ENCODE results near the gene RER1. TPM values are rescaled to one million over a fixed set of nuclear protein-coding genes. Genes with fewer than 3 reads are reported as not detected.
A peak's percentile ranks its signal among the peaks of the same experiment; 100 is the strongest.

The RER1 gene
- total RNA-seq, 1 donor from 2014 or later: 197 TPM

GRCh38 chr1:2400576-2400909 is 8.9 kb downstream of the RER1 start:
- Mint-ChIP-seq H3K4me1 (ENCODE audit: low read depth, unreplicated experiment) (peaks cover 5% of the 10 kb centered on the region), H3K9me3 (ENCODE audit: unreplicated experiment) (no peaks in the 10 kb centered on the region), H3K27ac (ENCODE audit: unreplicated experiment) (no peak overlapping the region), H3K36me3 (ENCODE audit: low read depth, unreplicated experiment) (peaks cover 18% of the 10 kb centered on the region), H3K4me3 (ENCODE audit: unreplicated experiment) (no peak overlapping the region), H3K27me3 (ENCODE audit: low read depth, unreplicated experiment) (no peaks in the 10 kb centered on the region)
- no peak overlapping the region for H3K4me3 ChIP-seq (ENCODE audit: insufficient read depth, low read depth, low read length)
- no peak for FAIRE-seq
- DNase-seq (ENCODE audit: low read depth): no peak
- no peak for TF ChIP-seq CTCF (IDR thresholded peaks at IDR 0.05; ENCODE audit: insufficient read depth, low read depth, low read length)
- TF ChIP-seq EZH2 (IDR thresholded peaks at IDR 0.05; ENCODE audit: insufficient read depth, low read length): no peak
- no peak overlapping the region for H3K4me2 ChIP-seq (ENCODE audit: low read length)
- peaks cover 70% of the 10 kb centered on the region for H3K36me3 ChIP-seq (ENCODE audit: insufficient read depth, low read length)
- no peaks in the 10 kb centered on the region for H3K27me3 ChIP-seq (ENCODE audit: insufficient read depth, low read length)
- H3K9me3 ChIP-seq (ENCODE audit: insufficient read depth, low read depth, low read length): no peaks in the 10 kb centered on the region
- H3K4me1 ChIP-seq (ENCODE audit: insufficient read depth, low read length): peaks cover 10% of the 10 kb centered on the region
- H3K79me2 ChIP-seq (ENCODE audit: insufficient read depth, low read length): peaks cover 73% of the 10 kb centered on the region
- H3K9ac ChIP-seq (ENCODE audit: low read length): no peak overlapping the region
- H3K27ac ChIP-seq (ENCODE audit: low read depth, low read length): no peak overlapping the region
- H4K20me1 ChIP-seq (ENCODE audit: insufficient read depth, low read length): peaks cover 72% of the 10 kb centered on the region
- H2AFZ ChIP-seq (ENCODE audit: low read depth, low read length): no peak overlapping the region

GRCh38 chr1:2400950-2401649 is 9.5 kb downstream of the RER1 start:
- no peak overlapping the region for H3K27ac ChIP-seq (ENCODE audit: low read depth, low read length)
- no peak for FAIRE-seq
- no peak overlapping the region for H3K4me3 ChIP-seq (ENCODE audit: insufficient read depth, low read depth, low read length)
- Mint-ChIP-seq H3K9me3 (ENCODE audit: unreplicated experiment) (no peaks in the 10 kb centered on the region), H3K4me1 (ENCODE audit: low read depth, unreplicated experiment) (peaks cover 8% of the 10 kb centered on the region), H3K27ac (ENCODE audit: unreplicated experiment) (no peak overlapping the region), H3K36me3 (ENCODE audit: low read depth, unreplicated experiment) (peaks cover 18% of the 10 kb centered on the region), H3K27me3 (ENCODE audit: low read depth, unreplicated experiment) (no peaks in the 10 kb centered on the region), H3K4me3 (ENCODE audit: unreplicated experiment) (no peak overlapping the region)
- H3K4me2 ChIP-seq (ENCODE audit: low read length): no peak overlapping the region
- H4K20me1 ChIP-seq (ENCODE audit: insufficient read depth, low read length): peaks cover 68% of the 10 kb centered on the region
- no peak for DNase-seq (ENCODE audit: low read depth)
- H3K36me3 ChIP-seq (ENCODE audit: insufficient read depth, low read length): peaks cover 67% of the 10 kb centered on the region
- peaks cover 67% of the 10 kb centered on the region for H3K79me2 ChIP-seq (ENCODE audit: insufficient read depth, low read length)
- H2AFZ ChIP-seq (ENCODE audit: low read depth, low read length): no peak overlapping the region
- H3K27me3 ChIP-seq (ENCODE audit: insufficient read depth, low read length): no peaks in the 10 kb centered on the region
- TF ChIP-seq CTCF (IDR thresholded peaks at IDR 0.05; ENCODE audit: insufficient read depth, low read depth, low read length) (no peak), EZH2 (IDR thresholded peaks at IDR 0.05; ENCODE audit: insufficient read depth, low read length) (no peak)
- no peaks in the 10 kb centered on the region for H3K9me3 ChIP-seq (ENCODE audit: insufficient read depth, low read depth, low read length)
- no peak overlapping the region for H3K9ac ChIP-seq (ENCODE audit: low read length)
- H3K4me1 ChIP-seq (ENCODE audit: insufficient read depth, low read length): peaks cover 15% of the 10 kb centered on the region

GRCh38 chr1:2402420-2402819 is 10.8 kb downstream of the RER1 start:
- H4K20me1 ChIP-seq (ENCODE audit: insufficient read depth, low read length): peaks cover 66% of the 10 kb centered on the region
- H3K4me3 ChIP-seq (ENCODE audit: insufficient read depth, low read depth, low read length): no peak overlapping the region
- no peaks in the 10 kb centered on the region for H3K9me3 ChIP-seq (ENCODE audit: insufficient read depth, low read depth, low read length)
- TF ChIP-seq CTCF (IDR thresholded peaks at IDR 0.05; ENCODE audit: insufficient read depth, low read depth, low read length) (no peak), EZH2 (IDR thresholded peaks at IDR 0.05; ENCODE audit: insufficient read depth, low read length) (no peak)
- Mint-ChIP-seq H3K27me3 (ENCODE audit: low read depth, unreplicated experiment) (no peaks in the 10 kb centered on the region), H3K36me3 (ENCODE audit: low read depth, unreplicated experiment) (peaks cover 12% of the 10 kb centered on the region), H3K4me1 (ENCODE audit: low read depth, unreplicated experiment) (peaks cover 8% of the 10 kb centered on the region), H3K9me3 (ENCODE audit: unreplicated experiment) (no peaks in the 10 kb centered on the region), H3K27ac (ENCODE audit: unreplicated experiment) (peak overlapping the region; percentile 3), H3K4me3 (ENCODE audit: unreplicated experiment) (no peak overlapping the region)
- no peak for FAIRE-seq
- peaks cover 19% of the 10 kb centered on the region for H3K4me1 ChIP-seq (ENCODE audit: insufficient read depth, low read length)
- no peak overlapping the region for H3K4me2 ChIP-seq (ENCODE audit: low read length)
- no peaks in the 10 kb centered on the region for H3K27me3 ChIP-seq (ENCODE audit: insufficient read depth, low read length)
- peaks cover 54% of the 10 kb centered on the region for H3K36me3 ChIP-seq (ENCODE audit: insufficient read depth, low read length)
- DNase-seq (ENCODE audit: low read depth): no peak
- peaks cover 55% of the 10 kb centered on the region for H3K79me2 ChIP-seq (ENCODE audit: insufficient read depth, low read length)
- no peak overlapping the region for H3K27ac ChIP-seq (ENCODE audit: low read depth, low read length)
- H2AFZ ChIP-seq (ENCODE audit: low read depth, low read length): no peak overlapping the region
- H3K9ac ChIP-seq (ENCODE audit: low read length): no peak overlapping the region
